ENCODE results near the gene PRDM7. TPM values are rescaled to one million over a fixed set of nuclear protein-coding genes. Genes with fewer than 3 reads are reported as not detected.

The PRDM7 gene
- total and polyA plus RNA-seq, 2 of the 8 experiments (the other 6 are each of a cell fraction or from before 2014, with no cell fraction given), result 0.02 TPM; not detected in 1

- TF ChIP-seq BCL11A (IDR thresholded peaks at IDR 0.05; ENCODE audit: low read depth in 2 of 2, low read length in 2 of 2) (no peak), SP2 (IDR thresholded peaks at IDR 0.05; ENCODE audit: low read length) (no peak), HDAC2 (IDR thresholded peaks at IDR 0.05; ENCODE audit: borderline replicate concordance in 1 of 2, low read depth in 2 of 2, low read length in 2 of 2) (no peak), TCF12 (IDR thresholded peaks at IDR 0.05; ENCODE audit: low read depth, low read length) (no peak), EZH2 (IDR thresholded peaks at IDR 0.05; ENCODE audit: low read depth, low read length, severe bottlenecking) (no peak), TEAD4 (IDR thresholded peaks at IDR 0.05; ENCODE audit: low read depth, low read length) (no peak), CHD2 (IDR thresholded peaks at IDR 0.05; ENCODE audit: low read length) (no peak)
Observed at GRCh38 chr16:90070440-90070839, 6.7 kb downstream of the PRDM7 start (continued).

Measured in H1 (cell line).